B cell (primary cell): ENCODE data around the gene CORO2B. TPM values are rescaled to one million over a fixed set of nuclear protein-coding genes. Genes with fewer than 3 reads are reported as not detected.

Experiments used
- ATAC-seq: fragments of 200-7000 bp; cut with Tn5 transposase; one replicate; pipeline ENCODE4 v1.10.0; 2021; ENCODE audit warnings: low read depth, mild to moderate bottlenecking, moderate number of reproducible peaks, moderate library complexity
- CTCF ChIA-PET: fragments of 350-600 bp; sonication (Branson Sonifier 250); formaldehyde crosslinking; loops from one replicate; lab custom pipeline; 2021; ENCODE audit warnings: antibody characterized with exemption, inconsistent platforms; lab: Charles Lee
- POLR2A ChIA-PET: fragments of 350-600 bp; sonication (Branson Sonifier 250); formaldehyde crosslinking; loops from one replicate; lab custom pipeline; 2021; ENCODE audit warnings: antibody characterized with exemption; lab: Charles Lee
- DNase-seq: peaks from one replicate; pipeline ENCODE4 v3.0.0; 2013
- H2AFZ ChIP-seq: 2 replicates; pipeline ENCODE4 v1.6.1; 2012; ENCODE audit warnings: mild to moderate bottlenecking, low read depth, low read length; ENCODE audit not compliant: insufficient read depth, poor library complexity, severe bottlenecking
- H3K27ac ChIP-seq, 2 donors: 1 replicate in 1 of 2; 2 replicates in 1 of 2; pipeline ENCODE4 v1.5.1; 2012 to 2013; ENCODE audit warnings: low read length in 2 of 2, mild to moderate bottlenecking in 2 of 2, moderate library complexity in 1 of 2
- H3K27me3 ChIP-seq, 4 experiments: fragments of 200-600 bp in 1 of 4; sonication (generic) in 1 of 4; replicated peaks in 1 of 4; 1 replicate in 2 of 4; 2 replicates in 2 of 4; pipeline versions ENCODE4 v1.6.1 to v1.7.0; 2013 to 2016; ENCODE audit warnings: low read length in 3 of 4, mild to moderate bottlenecking in 2 of 4, mixed read lengths in 1 of 4, moderate library complexity in 1 of 4; ENCODE audit not compliant: insufficient read depth in 4 of 4, control insufficient read depth in 3 of 4; ENCODE audit errors: control extremely low read depth in 1 of 4
- H3K36me3 ChIP-seq, 2 experiments: replicated peaks in 1 of 2; 1 replicate in 1 of 2; 2 replicates in 1 of 2; pipeline versions ENCODE4 v1.6.1 to v1.7.1; 2013; ENCODE audit warnings: low read length in 1 of 2; ENCODE audit not compliant: insufficient read depth in 2 of 2, control insufficient read depth in 1 of 2; ENCODE audit errors: control extremely low read depth in 1 of 2, extremely low read depth in 1 of 2
- H3K4me1 ChIP-seq, 2 donors: fragments of 200-600 bp in 1 of 2; sonication (generic) in 1 of 2; 1 replicate in 1 of 2; 2 replicates in 1 of 2; pipeline versions ENCODE4 v1.5.1 to v1.6.1; 2013 to 2017; ENCODE audit warnings: low read length in 2 of 2; ENCODE audit not compliant: control insufficient read depth in 2 of 2, insufficient read depth in 2 of 2
- H3K4me2 ChIP-seq: replicated peaks from 2 replicates; pipeline ENCODE3; 2012; ENCODE audit warnings: mild to moderate bottlenecking, low read depth, low read length; ENCODE audit not compliant: poor library complexity, severe bottlenecking
- H3K4me3 ChIP-seq, 5 experiments: fragments of 200-600 bp in 1 of 5; sonication (generic) in 1 of 5; 1 replicate in 3 of 5; 2 replicates in 2 of 5; pipeline versions ENCODE4 v1.5.1 to v1.7.0; 2011 to 2016; ENCODE audit warnings: low read length in 4 of 5, mild to moderate bottlenecking in 4 of 5, low read depth in 2 of 5, control low read depth in 1 of 5, moderate library complexity in 1 of 5; ENCODE audit not compliant: insufficient read depth in 1 of 5; ENCODE audit errors: control extremely low read depth in 1 of 5, extremely low read depth in 1 of 5
- H3K79me2 ChIP-seq: fragments of 200-600 bp; sonication (generic); one replicate; pipeline ENCODE4 v1.6.0; 2016; ENCODE audit warnings: low read length; ENCODE audit not compliant: control insufficient read depth, insufficient read depth
- H3K9ac ChIP-seq: fragments of 200-600 bp; sonication (generic); 2 replicates; pipeline ENCODE4 v1.6.1; 2017; ENCODE audit warnings: mild to moderate bottlenecking, low read length, moderate library complexity
- H3K9me3 ChIP-seq, 3 donors: one replicate each; pipeline versions ENCODE4 v1.6.1 to v1.7.1; 2013; ENCODE audit warnings: low read length in 2 of 3; ENCODE audit not compliant: control insufficient read depth in 2 of 3, insufficient read depth in 1 of 3; ENCODE audit errors: control extremely low read depth in 1 of 3
- H4K20me1 ChIP-seq: 2 replicates; pipeline ENCODE4 v1.6.0; 2012; ENCODE audit warnings: mild to moderate bottlenecking, low read length; ENCODE audit not compliant: insufficient read depth, control insufficient read depth, poor library complexity, severe bottlenecking
- H3K27ac Mint-ChIP-seq: one replicate; pipeline ENCODE4 v1.8.0; 2021; ENCODE audit warnings: mixed read lengths
- H3K27me3 Mint-ChIP-seq: one replicate; pipeline ENCODE4 v1.8.0; 2021; ENCODE audit warnings: mixed read lengths
- H3K4me1 Mint-ChIP-seq: one replicate; pipeline ENCODE4 v1.8.0; 2021; ENCODE audit warnings: mixed read lengths
- H3K4me3 Mint-ChIP-seq: one replicate; pipeline ENCODE4 v1.8.0; 2021; ENCODE audit warnings: mixed read lengths
- H3K9me3 Mint-ChIP-seq: one replicate; pipeline ENCODE4 v1.8.0; 2022; ENCODE audit warnings: mixed read lengths; ENCODE audit not compliant: insufficient read depth
- CTCF ChIP-seq: fragments of 200-600 bp; IDR thresholded peaks from one replicate; pipeline ENCODE4 v1.8.0; 2022; ENCODE audit warnings: antibody characterized with exemption, mild to moderate bottlenecking
- EZH2 ChIP-seq: IDR thresholded peaks from 2 replicates; pipeline ENCODE4 v1.6.1; 2012; ENCODE audit warnings: borderline replicate concordance, low read depth, mild to moderate bottlenecking, moderate library complexity, low read length; ENCODE audit not compliant: insufficient read depth, poor library complexity, severe bottlenecking
- WGBS: methylation state at CpG from one replicate; pipeline ENCODE4 v1.1.5; 2013; ENCODE audit warnings: missing lambda C conversion rate; ENCODE audit not compliant: insufficient coverage; 5-methylcytosine and 5-hydroxymethylcytosine counted together
- intact Hi-C: fragments of 100-400 bp; cut with micrococcal nuclease; formaldehyde crosslinking; loops from one replicate; pipeline ENCODE4 v1.10.0; 2022
- polyA plus RNA-seq: library from polyadenylated mRNA; depleted of rRNA; stranded (reverse); fragments of >200 nt; gene quantifications from 2 replicates; pipeline ENCODE4 v1.2.3, GENCODE V29; 2012
- total RNA-seq, 2 donors: library from RNA; stranded (reverse); fragments of 120-200 nt in 1 of 2; gene quantifications; 1 replicate in 1 of 2; 2 replicates in 1 of 2; pipeline versions ENCODE4 v1.2.3 to v1.2.4, GENCODE V29; 2013 to 2022

The CORO2B gene
- total and polyA plus RNA-seq, 2 donors (not counting 1 experiment from before 2014, with no cell fraction given) = 9.5 to 11.3 TPM

- Histone ChIP-seq H3K27ac (no peak overlapping the region), H3K4me3 (no peak overlapping the region), H3K79me2 (no peaks in the 10 kb centered on the region), H4K20me1 (no peaks in the 10 kb centered on the region), H3K4me1 (no peaks in the 10 kb centered on the region), H2AFZ (no peak overlapping the region), H3K9me3 (peaks cover 0 to 5% (median 0%) of the 10 kb centered on the region in 3 donors), H3K9ac (no peak overlapping the region), H3K27me3 (peaks cover 0 to 4% (median 0%) of the 10 kb centered on the region in 4 experiments), H3K36me3 (peaks cover 0 to 4% of the 10 kb centered on the region in 2 experiments), H3K4me2 (no peak overlapping the region)
- TF ChIP-seq EZH2 (no peak), CTCF (no peak)
- Mint-ChIP-seq H3K4me3 (no peak overlapping the region), H3K9me3 (no peaks in the 10 kb centered on the region), H3K27me3 (peaks cover 6% of the 10 kb centered on the region), H3K27ac (no peak overlapping the region), H3K4me1 (no peaks in the 10 kb centered on the region)
- intact Hi-C loops = no loop called here
- CTCF ChIA-PET = interaction anchor here (1.0 to 1.3 kb wide), 3 partner anchors 11 to 116 kb away, joined by 3 to 6 read pairs (median 3); no protein-coding TSS in a partner anchor
- WGBS = no CpG with 5 or more reads among the region's 2 CpGs
- ATAC-seq (no peak), DNase-seq (no peak)
- POLR2A ChIA-PET = no interaction called here
These were observed 194.2 kb downstream of the CORO2B start for GRCh38 chr15:68773036-68773435.

GRCh38 chr15:68774120-68774519 is 195.3 kb downstream of the CORO2B start:
- no peak overlapping the region for H3K27ac Mint-ChIP-seq
- Histone ChIP-seq H3K4me1 (no peaks in the 10 kb centered on the region), H3K4me3 (no peak overlapping the region), H3K27me3 (peaks cover 0 to 4% (median 0%) of the 10 kb centered on the region in 4 experiments), H3K9me3 (peaks cover 0 to 5% (median 0%) of the 10 kb centered on the region in 3 donors), H3K4me2 (no peak overlapping the region), H2AFZ (no peak overlapping the region), H4K20me1 (no peaks in the 10 kb centered on the region), H3K36me3 (peaks cover 0 to 10% of the 10 kb centered on the region in 2 experiments), H3K79me2 (no peaks in the 10 kb centered on the region), H3K9ac (no peak overlapping the region), H3K27ac (no peak overlapping the region)
- DNase-seq = no peak
- POLR2A ChIA-PET = no interaction called here
- no peaks in the 10 kb centered on the region for H3K9me3 Mint-ChIP-seq
- no peak for ATAC-seq
- H3K4me1 Mint-ChIP-seq = no peaks in the 10 kb centered on the region
- WGBS = 87% methylated on average over 2 of the region's 4 CpGs
- CTCF ChIA-PET = interaction anchor here (1.0 kb wide), 1 partner anchor 10 kb away, joined by 3 read pairs; no protein-coding TSS in a partner anchor
- H3K27me3 Mint-ChIP-seq = peaks cover 3% of the 10 kb centered on the region
- TF ChIP-seq EZH2 (no peak), CTCF (no peak)
- H3K4me3 Mint-ChIP-seq = no peak overlapping the region
- intact Hi-C loops = no loop called here
